ELR (cell line): ENCODE measurements around the gene ARHGEF17.

Source experiments
- DNase-seq: peaks from one replicate; pipeline ENCODE4 v3.0.0-alpha.2; 2015; ENCODE audit warnings: low read depth

Gene ARHGEF17

GRCh38 chr11:73358071-73358470, 50.0 kb downstream of the ARHGEF17 start:
- DNase-seq: peak; percentile 35

GRCh38 chr11:73359341-73359740, 51.3 kb downstream of the ARHGEF17 start:
- DNase-seq: peak; percentile 20

DNA sequence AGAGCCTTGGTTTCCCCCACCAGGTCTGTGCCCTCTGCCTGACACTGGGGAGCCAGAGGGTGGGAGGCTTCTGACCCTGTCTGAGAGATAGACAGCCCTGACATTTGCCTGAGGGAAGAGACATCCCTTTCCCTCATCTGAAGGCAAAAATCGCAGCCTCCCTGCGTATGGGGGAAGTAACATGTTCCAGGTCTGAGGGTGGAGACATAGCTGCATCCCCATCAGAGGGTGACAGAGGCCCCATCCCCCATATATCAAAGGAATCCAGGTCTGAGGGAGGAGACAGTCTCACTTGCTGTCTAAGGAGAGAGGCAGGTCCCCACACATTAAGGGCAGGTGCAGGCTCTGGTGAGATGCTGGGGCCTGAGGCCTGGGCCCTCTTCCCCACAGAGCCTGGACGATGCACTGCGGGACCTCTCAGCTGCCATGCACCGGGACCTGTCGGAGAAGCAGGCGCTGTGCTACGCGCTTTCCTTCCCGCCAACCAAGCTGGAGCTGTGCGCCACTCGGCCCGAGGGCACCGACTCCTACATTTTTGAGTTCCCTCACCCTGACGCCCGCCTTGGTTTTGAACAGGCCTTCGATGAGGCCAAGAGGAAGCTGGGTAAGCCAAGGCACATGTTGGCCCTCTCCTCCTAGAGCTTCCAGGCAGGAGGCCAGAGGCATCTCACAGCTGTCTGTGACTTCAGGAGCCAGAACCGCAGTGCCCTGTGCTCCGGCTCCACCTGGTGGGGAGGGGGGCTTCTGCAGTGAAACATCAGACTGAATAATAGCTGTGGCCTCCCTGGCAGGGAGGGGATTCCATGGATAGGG, 52.1 kb downstream of the ARHGEF17 start:
- peak; percentile 52 for DNase-seq

DNA sequence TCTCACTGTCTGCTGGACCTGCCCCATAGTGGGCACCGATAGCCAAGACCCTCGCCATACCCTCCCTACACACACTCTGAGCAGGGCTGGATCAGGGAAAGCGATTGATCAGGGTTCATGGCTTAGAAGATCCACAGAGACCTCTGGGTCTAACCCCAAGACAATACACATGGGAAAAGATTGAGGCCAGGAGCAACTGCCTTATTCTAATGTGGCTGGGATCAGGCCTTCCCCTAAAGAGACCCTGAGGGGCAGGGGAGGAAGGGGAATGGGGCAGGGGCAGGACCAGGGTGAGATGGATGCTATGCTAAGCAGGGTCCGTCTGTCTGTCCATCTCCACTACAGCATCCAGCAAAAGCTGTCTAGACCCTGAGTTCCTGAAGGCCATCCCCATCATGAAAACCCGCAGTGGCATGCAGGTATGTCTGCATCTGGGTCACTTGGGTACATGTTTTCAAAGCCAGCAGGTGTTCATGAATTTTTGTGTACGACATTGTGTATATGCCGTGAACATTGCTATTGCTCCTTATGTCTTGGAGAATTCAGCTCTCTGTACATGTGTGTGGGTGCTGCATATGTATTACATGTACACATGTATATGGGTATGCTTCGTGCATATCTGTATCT, 52.8 kb downstream of the ARHGEF17 start:
- no peak for DNase-seq

GRCh38 chr11:73361953-73362776, 54.1 kb downstream of the ARHGEF17 start:
- no peak for DNase-seq

DNA sequence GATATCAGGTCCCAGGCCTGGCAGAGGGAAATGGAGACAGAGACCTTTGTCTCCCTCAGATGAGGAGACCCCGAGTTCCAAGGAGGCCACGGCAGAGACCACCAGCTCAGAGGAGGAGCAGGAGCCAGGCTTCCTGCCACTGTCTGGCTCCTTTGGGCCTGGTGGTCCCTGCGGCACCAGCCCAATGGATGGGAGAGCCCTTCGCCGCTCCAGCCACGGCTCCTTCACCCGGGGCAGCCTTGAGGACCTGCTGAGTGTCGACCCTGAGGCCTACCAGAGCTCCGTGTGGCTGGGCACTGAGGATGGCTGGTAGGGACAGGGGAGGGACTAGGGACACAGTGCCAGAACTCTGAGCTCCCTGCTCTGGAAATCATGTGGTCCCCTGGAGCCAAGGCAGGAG, 55.1 kb downstream of the ARHGEF17 start:
- DNase-seq: no peak

DNA sequence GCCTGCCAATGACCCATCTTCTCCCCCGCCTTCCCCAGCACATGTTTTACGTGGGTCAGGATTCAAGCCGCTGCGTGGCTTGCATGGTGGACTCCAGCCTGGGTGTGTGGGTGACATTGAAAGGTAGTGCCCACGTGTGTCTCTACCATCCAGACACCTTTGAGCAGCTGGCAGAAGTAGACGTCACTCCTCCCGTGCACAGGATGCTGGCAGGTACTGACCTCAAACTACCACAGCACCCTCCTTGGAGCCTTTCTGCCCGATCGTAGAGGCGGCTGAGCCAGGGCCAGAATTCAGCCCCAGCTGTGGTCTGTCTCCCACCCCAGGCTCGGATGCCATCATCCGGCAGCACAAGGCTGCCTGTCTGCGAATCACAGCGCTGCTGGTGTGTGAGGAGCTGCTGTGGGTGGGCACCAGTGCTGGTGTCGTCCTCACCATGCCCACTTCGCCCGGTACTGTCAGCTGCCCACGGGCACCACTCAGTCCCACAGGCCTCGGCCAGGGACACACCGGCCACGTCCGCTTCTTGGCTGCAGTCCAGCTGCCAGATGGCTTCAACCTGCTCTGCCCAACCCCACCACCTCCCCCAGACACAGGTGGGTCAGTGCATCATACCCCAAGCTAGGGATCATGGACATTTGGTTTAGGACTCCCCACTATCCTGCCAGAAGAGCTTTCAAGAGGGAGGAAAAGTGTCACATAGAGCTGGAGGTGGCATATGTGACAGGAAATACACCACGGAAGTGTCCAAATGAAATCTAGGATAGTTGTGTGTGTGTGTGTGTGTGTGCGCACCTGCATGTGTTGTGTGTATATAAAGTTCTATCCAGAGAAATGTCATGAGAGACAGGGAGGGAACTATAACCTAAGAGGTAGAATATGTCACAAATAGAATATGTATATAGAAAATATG, 57.5 kb downstream of the ARHGEF17 start:
- no peak for DNase-seq

DNA sequence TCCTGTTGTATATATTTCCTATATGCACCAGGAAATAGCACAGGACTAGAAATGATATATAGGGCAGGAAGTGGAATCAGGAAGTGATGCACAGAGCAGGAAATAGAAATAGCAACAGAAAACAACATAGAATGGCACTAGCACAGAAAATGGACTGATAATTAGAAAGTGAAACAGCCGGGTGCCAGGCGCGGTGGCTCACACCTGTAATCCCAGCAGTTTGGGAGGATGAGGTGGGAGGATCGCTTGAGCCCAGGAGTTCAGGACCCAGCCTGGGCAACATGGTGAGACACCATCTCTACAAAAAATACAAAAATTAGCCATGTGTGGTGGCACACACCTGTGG, 58.2 kb downstream of the ARHGEF17 start:
- no peak for DNase-seq

DNA sequence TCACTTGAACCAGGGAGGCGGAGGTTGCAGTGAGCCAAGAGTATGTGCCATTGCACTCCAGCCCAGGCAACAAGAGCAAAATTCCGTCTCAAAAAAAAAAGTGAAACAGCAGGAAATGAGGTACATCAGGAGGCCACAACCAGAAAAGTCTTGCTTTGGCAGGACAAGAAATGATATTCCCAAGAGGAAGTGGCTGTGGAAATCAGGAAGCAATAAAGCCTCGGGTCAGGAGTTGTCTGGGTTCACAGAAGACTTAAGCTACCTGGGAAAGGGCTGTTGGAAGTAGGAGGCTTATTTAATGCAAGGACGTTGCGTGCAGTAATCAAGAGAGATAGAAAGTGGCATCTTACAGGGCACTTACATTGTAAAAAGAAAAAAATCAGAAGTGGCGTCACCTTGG, 58.9 kb downstream of the ARHGEF17 start:
- no peak for DNase-seq

DNA sequence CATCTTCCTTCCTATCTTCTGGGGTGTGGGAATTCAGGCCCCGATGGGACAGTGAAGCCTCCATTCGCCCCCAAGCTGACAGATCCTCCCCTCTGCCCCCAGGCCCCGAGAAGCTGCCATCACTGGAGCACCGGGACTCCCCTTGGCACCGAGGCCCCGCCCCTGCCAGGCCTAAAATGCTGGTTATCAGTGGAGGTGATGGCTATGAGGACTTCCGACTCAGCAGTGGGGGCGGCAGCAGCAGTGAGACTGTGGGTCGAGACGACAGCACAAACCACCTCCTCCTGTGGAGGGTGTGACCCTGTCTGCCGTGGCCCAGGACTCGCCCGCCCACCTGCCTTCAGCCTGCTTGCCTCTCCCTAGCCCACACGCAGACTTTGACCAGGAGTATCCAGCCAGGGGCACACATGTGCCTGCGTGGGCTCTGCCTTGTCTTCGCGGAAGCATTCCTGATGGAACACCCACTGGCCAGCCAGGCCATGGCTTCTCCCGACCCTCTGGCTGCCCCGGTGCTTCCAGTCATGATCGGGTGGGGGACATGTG, 59.5 kb downstream of the ARHGEF17 start:
- DNase-seq: no peak

DNA sequence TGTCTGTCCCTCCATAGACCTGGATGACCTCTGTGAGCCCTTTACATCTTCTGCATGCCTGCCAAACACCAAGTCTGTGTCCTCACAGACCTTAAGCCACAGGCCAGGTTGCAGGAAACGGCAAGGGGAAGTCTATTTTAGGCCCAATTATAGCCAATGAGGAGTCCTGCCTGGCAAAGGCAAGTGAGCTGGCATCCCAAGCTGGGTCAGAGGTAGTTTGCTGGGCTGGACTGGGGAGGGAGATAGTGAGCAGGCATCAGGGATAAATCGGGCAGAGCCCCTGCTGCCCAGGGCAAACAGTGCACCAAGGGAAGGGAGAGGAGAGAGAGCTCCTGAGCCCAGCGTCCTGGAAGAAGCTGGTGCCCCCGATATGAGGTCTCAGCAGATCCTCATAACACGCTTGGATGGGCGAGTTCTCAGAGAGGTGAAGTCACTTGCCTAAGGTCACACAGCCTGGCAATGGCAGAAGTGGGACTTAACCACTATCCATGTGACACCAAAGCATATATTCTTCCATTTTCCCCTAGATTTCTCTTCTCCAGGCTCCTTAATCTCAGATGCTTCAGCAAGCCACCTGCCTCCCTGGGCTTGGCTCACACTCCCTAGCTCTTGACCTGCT, 64.4 kb downstream of the ARHGEF17 start:
- peak; percentile 50 for DNase-seq

DNA sequence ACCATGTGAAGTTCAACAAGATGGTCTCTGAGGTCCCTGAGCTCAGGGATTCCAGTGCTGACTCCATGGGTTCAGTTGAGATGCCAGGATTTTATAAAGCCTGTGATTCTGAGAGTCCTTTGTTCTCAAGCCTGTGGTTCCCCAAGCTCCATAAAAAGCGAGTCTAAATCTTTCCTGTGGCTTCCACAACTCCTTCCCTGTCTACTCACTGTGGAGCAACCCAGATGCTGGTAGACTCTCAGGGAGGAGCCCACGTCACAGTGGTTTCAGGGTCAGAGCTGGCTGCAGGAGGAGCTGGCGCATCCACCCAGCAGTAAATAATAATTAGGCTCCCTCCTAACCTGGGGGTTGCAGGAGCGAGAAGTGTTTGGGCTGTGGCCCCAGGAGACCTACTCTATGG, 66.1 kb downstream of the ARHGEF17 start:
- no peak for DNase-seq

GRCh38 chr11:73375830-73376159, 67.7 kb downstream of the ARHGEF17 start:
- DNase-seq: no peak

DNA sequence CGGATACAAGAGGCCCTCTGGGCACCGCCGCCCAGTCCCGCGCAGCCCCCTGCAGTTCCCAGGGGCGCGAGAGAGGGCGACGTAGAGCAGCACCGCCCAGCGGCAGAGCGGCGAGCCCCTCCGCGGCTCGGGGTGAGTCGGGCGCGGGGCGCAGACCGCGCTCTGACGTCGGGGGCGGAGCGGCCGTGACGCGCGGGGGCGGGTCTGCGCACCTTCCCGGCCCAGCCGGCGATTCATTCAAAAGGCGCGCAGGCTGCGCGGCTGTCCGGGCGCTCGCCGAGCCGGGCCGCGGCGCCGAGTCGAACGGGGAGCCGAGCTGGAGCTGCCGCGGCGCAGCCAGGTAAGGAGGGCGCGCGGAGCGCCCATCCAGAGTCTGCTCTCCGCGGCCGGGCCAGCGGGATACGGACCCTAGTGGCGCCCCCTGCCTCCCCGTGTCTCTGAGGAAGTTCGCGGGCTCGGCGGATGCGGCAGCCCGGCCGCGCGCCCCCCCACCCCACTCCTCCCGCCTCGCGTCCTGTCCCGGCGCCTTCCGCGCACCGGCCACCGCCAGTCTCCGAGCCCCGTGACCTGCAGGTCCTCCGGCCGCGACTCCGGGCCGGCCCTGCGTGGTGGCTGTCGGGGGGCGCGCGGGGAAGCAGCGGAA, 68.2 kb downstream of the ARHGEF17 start, which contains the start of gene RELT:
Gene RELT (plus strand): TSS at position 240 of the 643 bp plus-strand sequence. CDS start 12,738 bp downstream, outside the sequence.
- peak; percentile 92 for DNase-seq

- peak; percentile 89 for DNase-seq
Observed at GRCh38 chr11:73376803-73377629, 68.9 kb downstream of the ARHGEF17 start.

- DNase-seq: no peak
Observed at GRCh38 chr11:73379189-73379880, 71.3 kb downstream of the ARHGEF17 start.

DNA sequence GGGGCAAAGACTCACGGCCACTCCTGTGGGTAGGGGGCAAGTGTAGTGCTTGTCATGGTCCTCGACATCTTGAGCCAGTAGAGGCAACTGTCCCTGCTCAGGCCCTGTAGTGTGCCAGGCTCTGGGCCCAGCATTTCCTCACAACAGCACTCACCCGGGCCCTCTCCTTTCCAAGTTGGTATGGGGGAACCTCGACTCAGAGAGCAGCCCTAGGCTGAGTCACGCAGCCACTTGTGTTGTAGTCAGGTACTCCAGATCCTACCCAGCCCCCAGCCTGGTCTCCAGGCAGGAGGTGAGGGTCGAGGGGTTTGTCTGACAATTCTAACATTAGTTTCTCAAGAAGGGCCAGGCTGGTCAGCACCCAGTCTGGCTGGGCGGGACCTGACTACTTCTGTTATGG, 72.3 kb downstream of the ARHGEF17 start:
- no peak for DNase-seq

GRCh38 chr11:73380897-73381410, 72.9 kb downstream of the ARHGEF17 start:
- DNase-seq: no peak

- DNase-seq: no peak
Observed at GRCh38 chr11:73381589-73381988, 73.5 kb downstream of the ARHGEF17 start.
